ENCODE measurements around the gene ZDHHC6.

DNA sequence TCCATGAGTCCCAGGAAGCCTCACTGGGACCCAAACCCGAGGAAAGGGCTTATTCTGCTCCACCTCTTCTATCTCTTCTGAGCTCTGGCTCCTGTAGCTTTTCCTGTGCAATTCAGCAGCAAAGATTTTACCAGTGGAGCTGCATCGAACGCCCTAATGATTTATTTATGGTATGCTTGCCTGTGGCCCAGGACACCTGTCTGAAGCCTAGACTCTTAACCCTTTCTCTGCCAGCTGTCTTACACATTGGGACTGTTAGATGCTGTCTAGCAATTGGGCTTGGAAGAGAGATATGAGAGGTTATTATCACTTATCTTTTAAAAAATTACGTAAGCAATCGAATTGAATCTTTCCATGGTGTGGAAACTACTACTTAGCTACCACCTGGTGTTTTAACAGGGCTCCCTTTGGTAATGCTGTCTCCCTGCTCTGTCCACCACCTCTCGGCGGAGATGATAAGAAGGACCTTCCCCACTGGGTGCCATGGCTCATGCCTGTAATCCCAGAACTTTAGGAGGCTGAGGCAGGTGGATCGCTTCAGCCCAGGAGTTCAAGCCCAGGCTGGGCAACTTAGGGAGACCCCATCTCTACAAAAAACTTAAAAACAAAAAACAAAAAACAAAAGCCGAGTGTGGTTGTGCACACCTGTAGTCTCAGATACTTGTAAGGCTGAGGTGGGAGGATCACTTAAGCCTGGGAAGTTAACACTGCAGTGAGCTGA lies 64.0 kb downstream of the ZDHHC6 start:
- TF ChIP-seq, protein P1, sequence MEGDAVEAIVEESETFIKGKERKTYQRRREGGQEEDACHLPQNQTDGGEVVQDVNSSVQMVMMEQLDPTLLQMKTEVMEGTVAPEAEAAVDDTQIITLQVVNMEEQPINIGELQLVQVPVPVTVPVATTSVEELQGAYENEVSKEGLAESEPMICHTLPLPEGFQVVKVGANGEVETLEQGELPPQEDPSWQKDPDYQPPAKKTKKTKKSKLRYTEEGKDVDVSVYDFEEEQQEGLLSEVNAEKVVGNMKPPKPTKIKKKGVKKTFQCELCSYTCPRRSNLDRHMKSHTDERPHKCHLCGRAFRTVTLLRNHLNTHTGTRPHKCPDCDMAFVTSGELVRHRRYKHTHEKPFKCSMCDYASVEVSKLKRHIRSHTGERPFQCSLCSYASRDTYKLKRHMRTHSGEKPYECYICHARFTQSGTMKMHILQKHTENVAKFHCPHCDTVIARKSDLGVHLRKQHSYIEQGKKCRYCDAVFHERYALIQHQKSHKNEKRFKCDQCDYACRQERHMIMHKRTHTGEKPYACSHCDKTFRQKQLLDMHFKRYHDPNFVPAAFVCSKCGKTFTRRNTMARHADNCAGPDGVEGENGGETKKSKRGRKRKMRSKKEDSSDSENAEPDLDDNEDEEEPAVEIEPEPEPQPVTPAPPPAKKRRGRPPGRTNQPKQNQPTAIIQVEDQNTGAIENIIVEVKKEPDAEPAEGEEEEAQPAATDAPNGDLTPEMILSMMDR (IDR thresholded peaks at IDR 0.05), result no peak
- TF ChIP-seq POLR2AphosphoS5 (IDR thresholded peaks at IDR 0.05; ENCODE audit: insufficient read depth in 1 of 2, low read depth in 1 of 2), result no peak
- no peak for TF ChIP-seq POLR2A (IDR thresholded peaks at IDR 0.05)

Measured in vagina (tissue), 2 donors.